DOHH2 (cell line): ENCODE results near the gene MXD3.
"Not testable (repeated sequence)": the region's sequence is repeated elsewhere in the genome, so short reads cannot be mapped to it uniquely, and the experiment has no call there.

Experiments
- H3F3A ChIP-seq: fragments of 200-600 bp; sonication (generic), shearing (Covaris generic); 2 replicates; pipeline ENCODE4 v1.6.0; 2016; ENCODE audit warnings: antibody characterized with exemption, mild to moderate bottlenecking; ENCODE audit not compliant: control insufficient read depth, insufficient read depth
- H3K27ac ChIP-seq: fragments of 200-600 bp; sonication (generic); 2 replicates; pipeline ENCODE4 v1.5.1; 2014; ENCODE audit warnings: low read depth, mild to moderate bottlenecking, low read length, moderate library complexity
- H3K27me3 ChIP-seq: fragments of 200-600 bp; sonication (generic); 2 replicates; pipeline ENCODE4 v1.6.1; 2014; ENCODE audit warnings: mild to moderate bottlenecking, low read length, mixed read lengths; ENCODE audit not compliant: control insufficient read depth
- H3K36me3 ChIP-seq: fragments of 200-600 bp; sonication (generic); 2 replicates; pipeline ENCODE4 v1.6.1; 2014; ENCODE audit warnings: mild to moderate bottlenecking, low read length, moderate library complexity, mixed read lengths; ENCODE audit not compliant: control insufficient read depth
- H3K4me1 ChIP-seq: fragments of 200-600 bp; sonication (generic); 2 replicates; pipeline ENCODE4 v1.6.1; 2014; ENCODE audit warnings: mild to moderate bottlenecking, low read length, mixed read lengths; ENCODE audit not compliant: control insufficient read depth
- H3K4me2 ChIP-seq: fragments of 200-600 bp; sonication (generic); 2 replicates; pipeline ENCODE4 v1.6.0; 2014; ENCODE audit warnings: mild to moderate bottlenecking, low read length, moderate library complexity
- H3K4me3 ChIP-seq: fragments of 200-600 bp; sonication (generic); 2 replicates; pipeline ENCODE4 v1.5.1; 2014; ENCODE audit warnings: mild to moderate bottlenecking, low read length, mixed read lengths
- H3K79me2 ChIP-seq: fragments of 200-600 bp; sonication (generic); 2 replicates; pipeline ENCODE4 v1.6.1; 2014; ENCODE audit warnings: mild to moderate bottlenecking, low read length, mixed read lengths; ENCODE audit not compliant: control insufficient read depth
- H3K9me2 ChIP-seq: fragments of 200-600 bp; sonication (generic); replicated peaks from 2 replicates; pipeline ENCODE4 v1.6.1; 2014; ENCODE audit warnings: mild to moderate bottlenecking, low read length, mixed read lengths; ENCODE audit not compliant: control insufficient read depth
- H3K9me3 ChIP-seq: fragments of 200-600 bp; sonication (generic); 2 replicates; pipeline ENCODE4 v1.6.1; 2014; ENCODE audit warnings: antibody characterized with exemption, low read length, mixed read lengths; ENCODE audit not compliant: control insufficient read depth, insufficient read depth
- H4K20me1 ChIP-seq: fragments of 200-600 bp; sonication (generic); 2 replicates; pipeline ENCODE4 v1.6.0; 2014; ENCODE audit warnings: low read depth, mild to moderate bottlenecking, antibody characterized with exemption, low read length, moderate library complexity; ENCODE audit not compliant: control insufficient read depth, insufficient read depth
- EZH2phosphoT487 ChIP-seq: fragments of 200-600 bp; sonication (generic); IDR thresholded peaks from 2 replicates; pipeline ENCODE4 v1.6.1; 2017; ENCODE audit warnings: borderline replicate concordance, mild to moderate bottlenecking, antibody characterized with exemption, low read length, moderate library complexity, mixed read lengths
- TF ChIP-seq, protein P1 (sequence below): fragments of 200-600 bp; sonication (generic); IDR thresholded peaks from one replicate; pipeline ENCODE4 v1.5.1; 2014; ENCODE audit warnings: antibody characterized with exemption, mild to moderate bottlenecking, low read depth, low read length; ENCODE audit not compliant: poor library complexity, severe bottlenecking

Gene MXD3

GRCh38 chr5:177311723-177312648 lies at the start of gene MXD3:
MXD3 (minus strand) TSS chr5:177311898; CDS start chr5:177311830, 68 bp downstream.
- TF ChIP-seq, protein P1, sequence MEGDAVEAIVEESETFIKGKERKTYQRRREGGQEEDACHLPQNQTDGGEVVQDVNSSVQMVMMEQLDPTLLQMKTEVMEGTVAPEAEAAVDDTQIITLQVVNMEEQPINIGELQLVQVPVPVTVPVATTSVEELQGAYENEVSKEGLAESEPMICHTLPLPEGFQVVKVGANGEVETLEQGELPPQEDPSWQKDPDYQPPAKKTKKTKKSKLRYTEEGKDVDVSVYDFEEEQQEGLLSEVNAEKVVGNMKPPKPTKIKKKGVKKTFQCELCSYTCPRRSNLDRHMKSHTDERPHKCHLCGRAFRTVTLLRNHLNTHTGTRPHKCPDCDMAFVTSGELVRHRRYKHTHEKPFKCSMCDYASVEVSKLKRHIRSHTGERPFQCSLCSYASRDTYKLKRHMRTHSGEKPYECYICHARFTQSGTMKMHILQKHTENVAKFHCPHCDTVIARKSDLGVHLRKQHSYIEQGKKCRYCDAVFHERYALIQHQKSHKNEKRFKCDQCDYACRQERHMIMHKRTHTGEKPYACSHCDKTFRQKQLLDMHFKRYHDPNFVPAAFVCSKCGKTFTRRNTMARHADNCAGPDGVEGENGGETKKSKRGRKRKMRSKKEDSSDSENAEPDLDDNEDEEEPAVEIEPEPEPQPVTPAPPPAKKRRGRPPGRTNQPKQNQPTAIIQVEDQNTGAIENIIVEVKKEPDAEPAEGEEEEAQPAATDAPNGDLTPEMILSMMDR = no peak
- no peak for TF ChIP-seq EZH2phosphoT487
- peak within 1 kb of the TSS; percentile 84 for H3K27ac ChIP-seq
- no peaks in the 10 kb centered on the region for H3K9me2 ChIP-seq
- peaks cover 45% of the 10 kb centered on the region for H3K36me3 ChIP-seq
- peaks cover 14% of the 10 kb centered on the region for H3F3A ChIP-seq
- H3K79me2 ChIP-seq = peaks cover 33% of the 10 kb centered on the region
- peak within 1 kb of the TSS; percentile 83 for H3K4me3 ChIP-seq
- H4K20me1 ChIP-seq = peaks cover 13% of the 10 kb centered on the region
- H3K4me2 ChIP-seq = peak within 1 kb of the TSS; percentile 94
- peaks cover 53% of the 10 kb centered on the region for H3K4me1 ChIP-seq
- no peaks in the 10 kb centered on the region for H3K27me3 ChIP-seq
- H3K9me3 ChIP-seq = no peaks in the 10 kb centered on the region

DNA sequence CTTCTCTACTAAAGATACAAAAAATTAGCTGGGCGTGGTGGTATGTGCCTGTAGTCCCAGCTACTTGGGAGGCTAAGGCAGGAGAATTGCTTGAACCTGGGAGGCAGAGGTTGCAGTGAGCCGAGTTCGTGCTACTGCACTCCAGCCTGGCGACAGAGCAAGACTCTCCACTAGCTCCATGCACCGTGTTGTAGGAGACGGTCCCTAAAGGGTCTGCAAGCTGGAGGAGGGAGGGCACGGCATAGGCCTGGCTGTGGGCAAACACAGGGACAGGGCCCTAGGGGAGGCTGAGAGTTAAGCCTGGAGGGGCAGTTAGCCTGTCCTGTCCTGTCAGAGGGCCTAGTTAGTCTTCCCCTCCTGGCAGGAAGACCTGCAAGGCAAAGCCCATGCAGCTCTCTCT lies 49.0 kb upstream of the MXD3 start:
- not testable (repeated sequence) for H3K9me2 ChIP-seq, H3K4me3 ChIP-seq, H4K20me1 ChIP-seq, H3K27me3 ChIP-seq, H3K36me3 ChIP-seq, H3F3A ChIP-seq, H3K4me2 ChIP-seq, H3K27ac ChIP-seq, H3K9me3 ChIP-seq
- Histone ChIP-seq H3K4me1 (peaks cover 78% of the 10 kb centered on the region), H3K79me2 (peaks cover 19% of the 10 kb centered on the region)

DNA sequence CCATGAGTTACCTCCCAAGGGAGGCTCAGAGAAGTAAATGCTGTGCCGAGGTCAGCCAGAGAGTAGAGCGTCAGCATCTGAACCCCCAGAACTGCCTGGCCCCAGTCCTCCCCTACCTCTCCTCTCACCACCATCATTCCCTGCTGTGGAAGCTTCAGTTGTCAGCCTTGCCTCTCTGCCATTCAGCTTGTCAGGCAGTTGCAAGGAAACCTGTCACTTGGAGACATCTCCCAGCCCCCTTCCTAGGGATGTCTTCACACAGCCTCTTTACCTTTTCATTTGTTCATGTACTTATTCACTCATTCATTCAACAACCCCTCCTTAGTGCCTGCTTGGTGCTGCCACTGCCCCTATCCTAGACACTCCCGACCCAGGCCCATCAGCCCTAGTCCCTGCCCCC lies 48.2 kb upstream of the MXD3 start:
- Histone ChIP-seq H3K27ac (no peak overlapping the region), H3K9me3 (peaks cover 4% of the 10 kb centered on the region; the same call in 1 of the 2 replicates), H3K4me1 (peaks cover 80% of the 10 kb centered on the region), H4K20me1 (no peaks in the 10 kb centered on the region), H3K9me2 (no peaks in the 10 kb centered on the region), H3K4me3 (no peak overlapping the region), H3K4me2 (no peak overlapping the region), H3K27me3 (no peaks in the 10 kb centered on the region), H3K79me2 (peaks cover 19% of the 10 kb centered on the region), H3K36me3 (no peaks in the 10 kb centered on the region), H3F3A (peaks cover 8% of the 10 kb centered on the region)
- TF ChIP-seq, protein P1 = no peak
- no peak for TF ChIP-seq EZH2phosphoT487

DNA sequence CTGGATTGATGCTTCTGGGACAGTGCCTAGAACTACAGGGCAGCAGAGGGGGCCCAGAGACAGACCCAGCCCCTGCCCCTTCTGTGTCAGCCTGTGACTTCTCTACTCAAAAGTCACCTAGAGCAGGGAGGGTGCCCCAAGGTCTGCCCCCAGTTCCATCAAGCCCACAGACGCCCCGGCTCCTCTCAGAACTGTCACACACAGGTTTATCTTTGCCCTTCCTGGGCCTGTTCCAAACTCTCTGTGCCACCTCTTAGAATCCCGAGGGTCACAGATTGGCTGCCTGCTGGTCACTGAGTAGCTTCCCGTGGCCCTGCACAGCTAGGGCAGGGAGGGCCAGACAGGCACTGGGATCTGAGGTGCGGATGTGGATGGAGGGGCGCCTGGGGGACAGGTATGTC lies 47.8 kb upstream of the MXD3 start:
- peaks cover 19% of the 10 kb centered on the region for H3K79me2 ChIP-seq
- H3K4me2 ChIP-seq = peak overlapping the region; percentile 90
- no peaks in the 10 kb centered on the region for H3K9me2 ChIP-seq
- H3K4me1 ChIP-seq = peaks cover 80% of the 10 kb centered on the region
- peaks cover 8% of the 10 kb centered on the region for H3F3A ChIP-seq
- H3K4me3 ChIP-seq = no peak overlapping the region
- peaks cover 4% of the 10 kb centered on the region; the same call in 1 of the 2 replicates for H3K9me3 ChIP-seq
- no peak overlapping the region for H3K27ac ChIP-seq
- H4K20me1 ChIP-seq = no peaks in the 10 kb centered on the region
- H3K27me3 ChIP-seq = no peaks in the 10 kb centered on the region
- H3K36me3 ChIP-seq = no peaks in the 10 kb centered on the region
- TF ChIP-seq EZH2phosphoT487 = no peak
- TF ChIP-seq, protein P1 = no peak
